HG03457 (cell line): ENCODE measurements around the gene SLC23A1.
A peak's percentile ranks its signal among the peaks of the same experiment; 100 is the strongest.
"Not testable (repeated sequence)": the region's sequence is repeated elsewhere in the genome, so short reads cannot be mapped to it uniquely, and the experiment has no call there.

Experiments used
- ATAC-seq: cut with Tn5 transposase; IDR thresholded peaks from one replicate; pipeline ENCODE4 v1.9.1; 2021; ENCODE audit warnings: moderate number of reproducible peaks; ENCODE audit not compliant: unreplicated experiment

Gene SLC23A1

DNA sequence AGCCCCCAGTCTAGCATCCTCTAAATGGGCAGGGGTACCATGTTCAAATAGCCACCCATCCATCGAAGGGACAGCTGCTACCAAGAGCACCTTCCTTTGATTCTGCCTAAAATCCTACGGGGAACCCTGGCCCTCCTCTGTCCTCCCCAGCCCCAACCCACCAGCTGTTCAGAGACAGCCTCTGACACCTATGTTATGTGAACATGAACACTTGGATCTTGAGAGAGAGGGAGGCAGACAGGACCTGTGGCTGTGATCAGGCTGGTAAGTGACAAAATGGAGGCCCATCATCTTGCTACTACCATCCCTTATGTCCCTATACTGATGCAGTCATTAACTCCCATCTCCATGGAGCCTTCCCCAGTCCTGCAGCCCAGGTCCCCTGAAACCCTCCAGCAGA, 8.2 kb downstream of the SLC23A1 start:
- ATAC-seq, result no peak

DNA sequence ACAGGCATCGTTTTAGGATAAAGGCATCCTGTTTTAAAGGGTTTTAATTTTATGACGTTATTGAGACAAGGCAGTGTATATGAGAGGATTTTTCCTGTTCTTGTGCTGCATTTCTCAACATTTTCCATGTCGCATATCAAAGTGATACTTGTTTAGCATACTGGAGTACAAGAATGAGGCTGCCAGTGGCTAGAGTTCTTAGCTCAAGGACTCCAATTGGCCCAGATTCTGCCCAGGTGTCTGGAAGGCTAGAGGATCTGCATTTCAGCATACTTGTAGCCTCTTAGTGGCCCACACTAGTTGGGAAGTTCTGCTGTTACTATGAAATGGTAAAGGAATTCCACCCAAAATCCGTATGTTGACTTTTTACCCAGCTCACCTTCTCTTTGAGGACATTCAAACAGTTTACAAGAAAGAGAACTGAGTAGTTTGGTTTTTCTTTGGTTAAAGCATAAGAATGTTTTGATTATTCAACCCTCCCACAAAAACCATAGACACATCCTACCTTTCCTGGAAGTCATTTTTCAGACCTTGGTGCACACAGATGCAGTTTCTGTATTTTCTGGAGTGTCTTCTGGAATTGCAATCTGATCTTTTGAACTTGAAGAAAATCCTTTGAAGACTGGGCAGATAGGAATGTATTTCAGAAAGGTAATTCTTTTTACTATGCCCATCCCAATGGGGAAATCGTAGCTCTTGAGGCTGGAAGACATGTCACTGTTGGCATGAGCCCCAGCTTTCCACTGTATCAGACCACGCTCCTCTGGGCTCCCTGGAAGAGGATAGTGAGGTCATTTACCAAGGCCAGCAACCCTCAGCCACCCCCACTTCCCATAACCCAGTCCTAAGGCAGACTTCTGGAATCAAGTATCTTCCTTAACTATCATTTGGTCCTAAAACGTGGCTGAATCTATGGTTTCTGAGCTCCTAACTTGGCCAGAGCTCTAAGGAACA, 11.3 kb downstream of the SLC23A1 start:
- ATAC-seq, result no peak

DNA sequence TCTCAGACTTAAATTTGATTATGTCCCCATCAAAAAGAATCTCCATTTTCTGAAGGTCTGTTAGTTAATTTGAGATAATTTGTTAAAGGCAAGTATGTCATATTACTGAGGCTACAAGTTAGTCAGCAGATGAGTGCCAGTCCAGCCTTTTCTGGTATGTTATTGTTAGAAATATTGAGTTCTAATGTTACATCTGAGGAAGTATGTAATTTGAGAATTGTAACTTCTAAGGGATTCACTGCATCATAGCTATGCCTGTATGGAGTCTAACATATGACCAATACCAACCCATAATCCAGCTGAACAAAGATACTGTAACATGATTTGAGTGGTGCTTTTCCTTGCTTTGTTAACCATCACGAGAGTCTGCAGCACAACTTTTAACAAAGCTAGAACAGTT, 13.9 kb downstream of the SLC23A1 start:
- ATAC-seq, result no peak

DNA sequence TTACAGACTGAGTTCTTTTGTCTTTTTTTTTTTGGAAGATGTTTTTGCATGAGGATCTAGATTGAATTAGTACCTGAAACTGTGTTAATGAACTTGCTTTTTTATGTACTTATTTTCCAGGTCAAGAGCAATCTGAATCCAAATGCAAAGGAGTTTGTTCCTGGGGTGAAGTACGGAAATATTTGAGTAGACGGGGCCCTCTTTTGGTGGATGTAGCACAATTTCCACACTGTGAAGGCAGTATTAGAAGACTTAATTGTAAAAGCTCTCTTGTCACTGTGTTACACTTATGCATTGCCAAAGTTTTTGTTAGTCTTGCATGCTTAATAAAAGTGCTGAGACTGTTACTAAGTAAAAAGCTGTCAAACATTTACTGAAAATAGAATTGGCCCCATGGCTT, 14.5 kb downstream of the SLC23A1 start:
- no peak for ATAC-seq

DNA sequence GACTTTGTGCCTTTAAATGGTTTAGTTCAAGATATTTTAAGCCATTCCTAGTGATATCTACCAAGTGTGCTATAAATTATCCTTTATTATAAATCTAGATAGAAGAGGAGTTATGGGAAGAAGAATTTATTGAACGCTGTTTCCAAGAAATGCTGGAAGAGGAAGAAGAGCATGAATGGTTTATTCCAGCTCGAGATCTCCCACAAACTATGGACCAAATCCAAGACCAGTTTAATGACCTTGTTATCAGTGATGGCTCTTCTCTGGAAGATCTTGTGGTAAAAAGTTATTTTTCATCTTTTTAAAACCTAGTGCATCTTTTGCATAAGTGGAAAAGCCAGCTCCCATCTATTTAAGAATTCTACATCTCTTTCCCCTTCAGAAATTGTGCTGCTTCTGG, 18.6 kb downstream of the SLC23A1 start:
- ATAC-seq, result no peak

DNA sequence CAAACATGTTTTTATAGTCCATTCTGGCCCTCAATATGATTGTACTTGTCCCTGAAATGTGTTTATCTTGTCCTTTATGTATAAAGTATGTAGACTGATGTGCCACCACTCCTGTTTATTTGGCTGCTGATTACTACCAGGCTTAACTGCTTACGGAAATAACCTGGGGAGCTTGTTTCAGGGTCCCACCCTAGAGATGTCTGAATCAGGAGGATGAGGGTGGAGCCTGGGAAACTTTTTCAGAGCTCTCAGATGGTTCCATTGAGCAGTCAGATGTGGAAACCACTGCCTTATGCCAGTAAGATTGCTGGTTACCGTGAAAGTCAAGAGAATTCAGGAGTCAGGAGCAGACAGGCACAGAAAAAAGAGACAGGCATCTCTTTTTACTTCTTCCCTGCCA, 19.2 kb downstream of the SLC23A1 start:
- no peak for ATAC-seq

DNA sequence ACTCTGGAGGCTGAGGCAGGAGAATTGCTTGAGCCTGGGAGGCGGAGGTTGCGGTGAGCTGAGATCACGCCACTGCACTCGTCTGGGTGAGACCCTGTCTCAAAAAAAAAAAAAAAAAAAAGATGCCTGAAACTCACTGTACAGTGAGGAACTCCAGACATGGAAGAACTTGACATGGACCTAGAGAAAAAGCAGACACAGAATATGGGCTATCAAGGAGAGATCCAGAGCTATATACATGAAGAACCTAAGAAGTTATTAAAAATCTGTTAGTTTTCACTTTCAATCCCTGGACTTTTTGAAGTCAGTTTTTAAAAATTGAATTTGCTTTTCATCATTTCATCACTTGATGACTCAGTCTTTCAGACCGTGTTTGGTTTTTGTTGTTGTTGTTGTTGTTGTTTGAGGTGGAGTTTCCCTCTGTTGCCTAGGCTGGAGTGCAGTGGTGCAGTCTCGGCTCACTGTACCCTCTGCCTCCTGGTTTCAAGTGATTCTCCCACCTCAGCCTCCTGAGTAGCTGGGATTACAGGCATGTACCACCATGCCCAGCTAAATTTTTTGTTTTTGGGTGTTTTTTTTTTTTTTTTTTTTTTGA, 21.2 kb downstream of the SLC23A1 start:
- ATAC-seq, result no peak

DNA sequence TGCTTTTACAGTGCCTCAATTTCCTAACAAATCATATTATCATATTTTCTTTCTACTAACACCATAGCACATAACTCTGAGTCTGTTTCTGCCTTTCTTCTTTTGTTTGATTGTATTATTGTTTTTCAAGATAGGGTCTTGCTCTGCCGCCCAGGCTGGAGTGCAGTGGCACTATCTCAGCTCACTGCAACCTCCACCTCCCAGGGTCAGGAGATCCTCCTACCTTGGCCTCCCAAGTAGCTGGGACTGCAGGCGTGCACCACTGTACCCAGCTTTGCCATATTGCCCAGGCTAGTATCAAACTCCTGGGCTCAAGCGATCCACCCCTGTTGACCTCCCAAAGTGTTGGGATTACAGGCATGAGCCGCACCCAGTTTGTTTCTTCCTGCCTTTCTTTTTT, 22.7 kb downstream of the SLC23A1 start:
- ATAC-seq, result no peak

DNA sequence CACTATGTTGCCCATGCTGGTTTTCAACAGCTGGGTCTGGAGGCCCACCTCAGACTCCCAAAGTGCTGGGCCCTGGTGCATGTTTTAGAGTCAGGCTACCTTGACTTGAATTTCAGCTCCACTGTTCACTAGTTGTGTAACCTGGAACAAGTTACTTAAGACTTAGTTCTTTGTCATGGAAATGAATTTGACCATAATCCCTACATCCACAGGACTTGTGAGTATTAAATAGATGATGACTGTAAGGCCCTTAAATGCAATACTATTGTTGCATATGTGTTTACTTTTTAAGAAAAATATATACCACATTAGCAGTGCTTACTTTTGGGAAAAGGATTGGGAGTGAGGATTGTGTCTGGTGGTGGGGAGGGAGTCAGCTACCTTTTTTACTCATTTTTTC, 25.0 kb downstream of the SLC23A1 start:
- ATAC-seq, result no peak

DNA sequence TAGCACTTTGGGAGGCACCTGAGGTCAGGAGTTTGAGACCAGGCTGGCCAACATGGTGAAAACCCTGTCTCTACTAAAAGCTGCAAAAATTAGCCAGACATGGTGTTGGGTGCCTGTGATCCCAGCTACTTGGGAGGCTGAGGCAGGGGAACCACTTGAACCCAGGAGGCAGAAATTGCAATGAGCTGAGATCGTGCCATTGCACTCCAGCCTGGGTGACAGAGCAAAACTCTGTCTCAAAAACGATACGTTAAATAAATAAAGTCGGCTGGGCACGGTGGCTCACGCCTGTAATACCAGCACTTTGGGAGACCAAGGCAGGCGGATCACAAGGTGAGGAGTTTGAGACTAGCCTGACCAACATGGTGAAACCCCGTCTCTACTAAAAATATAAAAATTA, 27.2 kb downstream of the SLC23A1 start:
- ATAC-seq, result not testable (repeated sequence)

DNA sequence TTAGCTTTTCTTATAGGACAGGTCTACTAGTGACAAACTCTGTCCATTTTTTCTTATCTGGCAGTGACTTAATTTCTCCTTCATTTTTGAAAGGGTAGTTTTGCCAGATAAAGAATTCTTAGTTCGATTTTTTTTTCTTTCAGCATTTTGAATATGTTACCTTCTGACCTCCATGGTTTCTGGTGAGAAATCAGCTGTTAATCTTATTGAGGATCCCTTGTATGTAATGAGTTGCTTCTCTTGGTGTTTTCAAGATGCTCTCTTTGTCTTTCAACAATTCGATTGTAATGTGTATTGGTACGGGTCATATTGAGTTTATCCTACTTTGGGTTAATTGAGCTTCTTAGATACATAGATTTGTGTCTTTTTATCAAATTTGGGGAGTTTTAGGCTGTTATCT, 28.9 kb downstream of the SLC23A1 start:
- no peak for ATAC-seq

DNA sequence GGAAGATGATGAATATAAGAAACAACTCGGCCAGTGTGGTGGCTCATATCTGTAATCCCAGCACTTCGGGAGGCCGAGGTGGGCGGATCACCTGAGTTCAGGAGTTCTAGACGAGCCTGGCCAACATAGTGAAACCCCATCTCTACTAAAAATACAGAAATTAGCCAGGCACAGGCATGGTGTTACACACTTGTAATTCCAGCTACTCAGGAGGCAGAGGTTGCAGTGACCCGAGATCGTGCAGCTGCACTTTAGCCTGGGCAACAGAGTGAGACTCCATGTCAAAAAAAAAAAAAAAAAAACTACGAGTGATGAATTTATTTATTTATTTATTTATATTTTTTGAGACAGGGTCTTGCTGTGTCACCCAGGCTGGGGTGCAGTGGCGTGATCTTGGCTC, 35.2 kb downstream of the SLC23A1 start:
- ATAC-seq, result not testable (repeated sequence)

DNA sequence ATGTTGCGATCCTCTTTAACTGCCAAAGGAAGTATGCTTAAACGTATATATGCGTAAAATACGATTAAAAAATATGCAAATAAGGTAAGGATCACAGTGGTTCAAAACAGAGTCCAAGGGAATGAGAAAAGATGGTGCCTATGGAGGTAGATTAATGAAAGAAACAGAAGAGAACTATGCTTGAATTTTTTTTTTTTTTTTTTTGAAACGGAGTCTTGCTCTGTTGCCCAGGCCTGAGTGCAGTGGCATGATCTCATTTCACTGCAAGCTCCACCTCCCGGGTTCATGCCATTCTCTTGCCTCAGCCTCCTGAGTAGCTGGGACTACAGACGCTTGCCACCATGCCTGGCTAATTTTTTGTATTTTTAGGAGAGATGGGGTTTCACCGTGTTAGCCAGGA, 37.7 kb downstream of the SLC23A1 start:
- ATAC-seq, result not testable (repeated sequence)

DNA sequence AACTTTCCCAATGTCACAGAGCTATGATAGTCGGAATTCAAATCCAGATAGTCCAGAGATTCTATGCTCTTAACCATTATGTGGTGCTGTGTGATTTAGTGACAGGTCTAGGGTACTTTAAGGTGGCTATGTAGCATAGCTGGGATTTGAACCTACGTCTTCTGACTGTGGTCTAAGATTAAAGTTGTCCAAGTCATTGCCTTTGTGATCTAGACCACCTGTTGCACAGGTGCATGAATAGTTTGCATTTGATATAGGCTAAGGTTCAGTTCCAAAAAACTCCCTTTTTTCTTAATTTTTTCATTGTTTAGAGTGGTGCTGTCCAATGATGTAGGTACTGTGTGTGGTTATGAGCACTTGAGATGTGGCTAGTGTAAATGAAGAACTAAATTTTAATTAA, 38.9 kb downstream of the SLC23A1 start:
- no peak for ATAC-seq

DNA sequence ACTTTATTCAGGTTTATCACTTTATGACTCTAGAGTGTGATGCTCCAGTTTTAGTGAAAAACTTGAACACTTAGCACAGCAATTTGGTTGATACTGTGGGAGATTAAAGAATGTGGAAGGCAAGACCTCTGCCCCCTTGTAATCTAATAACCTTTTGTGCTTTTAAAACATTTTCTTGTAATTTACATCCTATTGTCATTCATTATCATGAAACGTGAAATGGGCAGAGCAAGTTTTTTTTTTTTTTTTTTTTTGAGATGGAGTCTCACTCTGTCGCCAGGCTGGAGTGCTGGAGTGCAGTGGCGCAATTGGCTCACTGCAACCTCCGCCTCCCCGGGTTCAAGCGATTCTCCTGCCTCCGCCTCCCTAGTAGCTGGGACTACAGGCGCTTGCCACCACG, 39.6 kb downstream of the SLC23A1 start:
- no peak for ATAC-seq

DNA sequence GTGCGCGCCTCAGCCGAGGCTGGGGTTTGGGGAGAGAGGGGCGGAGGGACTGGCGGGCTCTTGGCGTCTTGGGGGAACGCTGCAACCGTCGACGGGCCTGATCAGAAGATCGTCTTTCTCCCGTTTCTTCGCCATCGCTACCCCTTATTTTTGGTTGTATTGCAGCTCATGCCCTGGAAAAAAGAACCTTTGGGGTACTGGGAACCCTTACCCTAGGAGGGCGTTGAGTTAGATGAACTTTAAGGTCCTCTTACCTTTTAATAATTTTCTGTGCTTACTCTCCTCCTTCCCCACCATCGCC, 40.7 kb downstream of the SLC23A1 start:
- ATAC-seq, result no peak

DNA sequence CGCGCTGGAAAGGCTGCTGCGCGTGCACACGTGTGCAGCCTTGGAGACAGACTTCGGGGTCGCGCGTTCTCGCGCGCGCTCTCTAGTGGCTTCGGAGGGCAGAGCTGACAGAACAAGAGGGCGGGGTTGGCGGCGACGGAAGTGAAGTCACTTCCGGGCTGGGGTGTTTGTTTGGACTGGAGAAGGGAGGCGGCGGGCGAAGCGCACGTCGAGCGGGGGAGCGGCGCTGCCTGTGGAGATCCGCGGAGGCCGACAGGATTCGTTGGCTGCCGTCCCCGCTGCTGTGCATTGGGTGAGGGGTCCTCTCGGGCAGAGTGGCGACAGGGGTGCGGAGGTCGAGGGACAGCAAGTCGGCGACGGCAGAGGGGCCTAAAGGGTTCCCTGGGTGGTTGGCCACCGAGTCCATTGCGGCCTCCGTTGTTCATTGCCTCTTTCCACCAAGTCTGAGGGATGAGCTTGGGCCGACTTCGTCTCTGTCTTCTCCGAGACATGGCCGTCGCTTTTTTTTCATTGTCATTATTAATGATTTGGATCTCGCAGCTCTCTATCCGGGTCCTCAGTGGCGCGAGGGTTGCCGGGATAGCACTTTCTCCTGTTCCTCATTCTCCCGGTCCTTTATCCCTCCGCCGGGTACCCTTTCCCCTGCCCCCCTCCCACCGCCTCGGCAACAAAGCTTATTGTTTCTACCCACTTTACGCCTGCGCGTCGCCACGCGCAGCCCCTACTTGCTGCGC, 41.2 kb downstream of the SLC23A1 start, which contains the start of gene PAIP2:
PAIP2 (plus strand) TSS at position 166 of the 734 bp plus-strand sequence. CDS start 21,931 bp downstream, outside the sequence.
- ATAC-seq, result peak; percentile 85

DNA sequence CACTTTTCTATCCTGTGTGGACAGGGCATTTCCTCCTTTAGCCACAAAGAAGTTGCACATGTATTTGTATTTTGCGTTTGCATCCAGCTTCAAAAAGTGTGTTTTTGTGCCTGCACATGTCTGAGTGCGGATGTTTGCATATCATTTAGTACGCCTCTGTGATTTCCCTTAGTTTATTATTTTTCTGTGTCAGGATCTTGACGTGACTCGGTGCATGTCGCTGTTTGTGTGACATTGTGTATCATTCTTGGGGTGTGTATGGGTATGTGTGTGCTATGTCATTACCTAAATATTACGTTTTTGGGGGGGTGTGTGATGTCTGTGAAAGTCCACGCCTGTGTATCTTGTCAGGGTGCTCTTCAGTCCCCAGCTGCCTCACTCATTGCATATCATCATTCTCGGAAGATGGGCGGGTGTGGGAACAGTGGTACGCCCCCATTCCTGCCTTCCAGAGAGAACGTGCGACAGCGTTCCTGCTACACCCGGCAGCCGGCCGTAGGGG, 41.9 kb downstream of the SLC23A1 start:
- no peak for ATAC-seq

DNA sequence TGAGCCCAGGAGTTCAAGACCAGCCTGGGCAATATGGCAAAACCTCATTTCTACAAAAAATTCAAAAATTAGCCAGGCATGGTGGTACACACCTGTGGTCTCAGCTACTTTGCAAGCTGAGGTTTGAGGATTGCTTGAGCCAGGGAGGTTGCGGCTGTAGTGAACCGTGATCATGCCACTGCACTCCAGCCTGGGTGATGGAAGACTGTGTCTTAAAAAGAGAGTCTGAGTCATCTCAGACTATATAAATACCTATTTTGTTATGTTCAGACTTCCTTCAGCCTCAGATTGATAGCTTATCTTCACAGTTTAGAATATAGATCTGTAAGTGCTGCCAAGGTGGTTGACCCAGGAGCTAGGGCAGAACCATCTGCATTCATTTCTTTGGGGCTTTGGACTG, 43.0 kb downstream of the SLC23A1 start:
- no peak for ATAC-seq

DNA sequence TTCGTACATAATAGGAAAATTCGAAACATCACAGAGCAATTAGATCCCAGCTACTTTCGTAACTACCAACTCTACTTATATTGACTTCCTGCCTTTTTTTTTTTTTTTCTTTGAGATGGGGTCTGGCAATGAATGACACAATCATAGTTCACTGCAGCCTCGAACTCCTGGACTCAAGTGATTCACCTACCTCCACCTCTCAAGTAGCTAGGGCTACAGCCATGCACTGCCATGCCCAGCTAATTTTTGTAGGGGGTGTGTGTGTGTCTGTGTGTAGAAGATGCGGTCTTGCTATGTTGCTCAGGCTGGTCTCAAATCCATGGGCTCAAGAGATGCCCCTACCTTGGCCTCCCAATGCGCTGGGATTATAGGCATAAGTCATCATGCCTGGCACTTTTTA, 47.3 kb downstream of the SLC23A1 start:
- ATAC-seq, result no peak
